ENCODE data around the gene VPS29. TPM values are rescaled to one million over a fixed set of nuclear protein-coding genes. Genes with fewer than 3 reads are reported as not detected.
A peak's percentile ranks its signal among the peaks of the same experiment; 100 is the strongest.

The VPS29 gene
- total and polyA plus RNA-seq, 9 of the 15 experiments (the other 6 are each of a cell fraction or from before 2014, with no cell fraction given) = 85.8 to 638 (median 272) TPM

DNA sequence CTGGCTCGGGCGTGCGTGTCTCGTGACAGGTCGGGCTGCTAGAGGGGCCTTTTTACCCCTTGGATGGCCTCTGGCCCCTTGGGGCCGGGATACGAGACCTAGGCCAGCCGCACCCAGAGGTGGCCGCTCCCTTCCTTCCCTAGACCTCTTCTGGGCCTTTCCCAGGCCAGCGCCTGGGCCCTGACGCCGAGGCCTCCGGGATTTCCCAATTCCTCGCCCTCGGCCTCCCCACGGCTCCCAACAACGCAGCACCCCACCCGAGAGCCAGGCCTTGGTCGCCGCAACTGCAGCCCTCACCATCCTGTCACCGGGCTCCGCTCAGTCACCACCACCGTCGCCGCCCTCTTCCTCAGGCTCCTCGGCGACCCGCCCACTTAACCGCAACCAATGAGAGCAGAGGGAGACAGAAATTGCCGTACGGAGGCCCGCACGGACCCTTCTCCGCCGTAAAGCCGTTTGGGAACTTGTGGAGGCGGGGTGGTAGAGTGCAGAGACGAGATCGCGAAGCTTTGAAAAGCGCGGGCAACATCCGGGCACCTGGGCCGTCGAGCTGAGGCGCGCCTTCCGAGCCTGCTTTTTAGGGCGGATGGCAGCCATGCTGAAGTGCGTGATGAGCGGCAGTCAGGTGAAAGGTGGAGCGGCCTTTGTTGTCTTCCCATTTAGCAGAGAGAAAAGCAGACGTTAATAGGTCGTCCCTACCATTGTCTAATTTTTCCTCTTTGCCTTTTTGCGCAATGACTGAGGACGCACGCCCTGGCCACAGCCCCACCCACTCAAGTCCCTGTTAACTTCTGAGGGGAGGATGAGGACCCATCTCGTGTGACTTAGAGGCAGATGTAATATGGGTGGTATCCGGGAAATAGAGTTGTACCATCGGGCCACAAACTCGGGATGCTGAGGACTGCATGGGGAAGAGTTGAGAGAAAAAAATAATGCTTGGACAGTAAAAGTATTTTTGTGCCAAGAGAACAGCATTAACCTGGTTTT is at the start of gene VPS29, which contains the start of gene RAD9B (continued):
- TF ChIP-seq, protein P1, sequence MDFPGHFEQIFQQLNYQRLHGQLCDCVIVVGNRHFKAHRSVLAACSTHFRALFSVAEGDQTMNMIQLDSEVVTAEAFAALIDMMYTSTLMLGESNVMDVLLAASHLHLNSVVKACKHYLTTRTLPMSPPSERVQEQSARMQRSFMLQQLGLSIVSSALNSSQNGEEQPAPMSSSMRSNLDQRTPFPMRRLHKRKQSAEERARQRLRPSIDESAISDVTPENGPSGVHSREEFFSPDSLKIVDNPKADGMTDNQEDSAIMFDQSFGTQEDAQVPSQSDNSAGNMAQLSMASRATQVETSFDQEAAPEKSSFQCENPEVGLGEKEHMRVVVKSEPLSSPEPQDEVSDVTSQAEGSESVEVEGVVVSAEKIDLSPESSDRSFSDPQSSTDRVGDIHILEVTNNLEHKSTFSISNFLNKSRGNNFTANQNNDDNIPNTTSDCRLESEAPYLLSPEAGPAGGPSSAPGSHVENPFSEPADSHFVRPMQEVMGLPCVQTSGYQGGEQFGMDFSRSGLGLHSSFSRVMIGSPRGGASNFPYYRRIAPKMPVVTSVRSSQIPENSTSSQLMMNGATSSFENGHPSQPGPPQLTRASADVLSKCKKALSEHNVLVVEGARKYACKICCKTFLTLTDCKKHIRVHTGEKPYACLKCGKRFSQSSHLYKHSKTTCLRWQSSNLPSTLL (IDR thresholded peaks at IDR 0.05) = no peak
- TF ChIP-seq RBFOX2 (IDR thresholded peaks at IDR 0.05; ENCODE audit: low read depth, low read length) (peak; percentile 100), ZNF175 (CRISPR knock-in tag; IDR thresholded peaks at IDR 0.05; ENCODE audit: low read depth) (peak; percentile 98), MCM5 (IDR thresholded peaks at IDR 0.05; ENCODE audit: low read depth) (no peak), ZNF583 (CRISPR knock-in tag; IDR thresholded peaks at IDR 0.05) (peak; percentile 95), ZNF699 (CRISPR knock-in tag; IDR thresholded peaks at IDR 0.05; ENCODE audit: insufficient replicate concordance) (no peak), ZNF57 (CRISPR knock-in tag; IDR thresholded peaks at IDR 0.05) (no peak), DIDO1 (tag; IDR thresholded peaks at IDR 0.05; ENCODE audit: low read depth) (peak; percentile 61), JUN (IDR thresholded peaks at IDR 0.05; ENCODE audit: borderline replicate concordance, low read depth, low read length) (peak; percentile 80; the same call in 1 of the 2 replicates), JUN (CRISPR knock-in tag; IDR thresholded peaks at IDR 0.05; ENCODE audit: borderline replicate concordance) (peak; percentile 91; the same call in 1 of the 2 replicates), EWSR1 (IDR thresholded peaks at IDR 0.05; ENCODE audit: borderline replicate concordance, low read depth, partially characterized antibody) (no peak), SIN3A (IDR thresholded peaks at IDR 0.05; ENCODE audit: borderline replicate concordance in 2 of 2, control insufficient read depth in 1 of 2, low read depth in 2 of 2, low read length in 2 of 2) (peak; percentile 57 to 86; a peak in 3 of 4 replicates), SMARCB1 (IDR thresholded peaks at IDR 0.05; ENCODE audit: insufficient read length, low read depth) (no peak), GABPB2 (CRISPR knock-in tag; conservative IDR thresholded peaks at IDR 0.05) (no peak), HNRNPLL (IDR thresholded peaks at IDR 0.05; ENCODE audit: low read depth, low read length, poor library complexity, severe bottlenecking) (peak; percentile 74), SNRNP70 (optimal IDR thresholded peaks at IDR 0.05; ENCODE audit: low read depth, low read length) (no peak)
- TF ChIP-seq, protein P2, sequence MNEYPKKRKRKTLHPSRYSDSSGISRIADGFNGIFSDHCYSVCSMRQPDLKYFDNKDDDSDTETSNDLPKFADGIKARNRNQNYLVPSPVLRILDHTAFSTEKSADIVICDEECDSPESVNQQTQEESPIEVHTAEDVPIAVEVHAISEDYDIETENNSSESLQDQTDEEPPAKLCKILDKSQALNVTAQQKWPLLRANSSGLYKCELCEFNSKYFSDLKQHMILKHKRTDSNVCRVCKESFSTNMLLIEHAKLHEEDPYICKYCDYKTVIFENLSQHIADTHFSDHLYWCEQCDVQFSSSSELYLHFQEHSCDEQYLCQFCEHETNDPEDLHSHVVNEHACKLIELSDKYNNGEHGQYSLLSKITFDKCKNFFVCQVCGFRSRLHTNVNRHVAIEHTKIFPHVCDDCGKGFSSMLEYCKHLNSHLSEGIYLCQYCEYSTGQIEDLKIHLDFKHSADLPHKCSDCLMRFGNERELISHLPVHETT (CRISPR knock-in tag; conservative IDR thresholded peaks at IDR 0.05 in 1 of 2, IDR thresholded peaks at IDR 0.05 in 1 of 2) = peak in 1 of 2 experiments; percentile 95; a peak in 2 of 4 replicates
- TF ChIP-seq, protein P3, sequence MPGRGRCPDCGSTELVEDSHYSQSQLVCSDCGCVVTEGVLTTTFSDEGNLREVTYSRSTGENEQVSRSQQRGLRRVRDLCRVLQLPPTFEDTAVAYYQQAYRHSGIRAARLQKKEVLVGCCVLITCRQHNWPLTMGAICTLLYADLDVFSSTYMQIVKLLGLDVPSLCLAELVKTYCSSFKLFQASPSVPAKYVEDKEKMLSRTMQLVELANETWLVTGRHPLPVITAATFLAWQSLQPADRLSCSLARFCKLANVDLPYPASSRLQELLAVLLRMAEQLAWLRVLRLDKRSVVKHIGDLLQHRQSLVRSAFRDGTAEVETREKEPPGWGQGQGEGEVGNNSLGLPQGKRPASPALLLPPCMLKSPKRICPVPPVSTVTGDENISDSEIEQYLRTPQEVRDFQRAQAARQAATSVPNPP (IDR thresholded peaks at IDR 0.05; ENCODE audit: borderline replicate concordance, insufficient read depth, insufficient read length) = no peak
- TF ChIP-seq, protein P4, sequence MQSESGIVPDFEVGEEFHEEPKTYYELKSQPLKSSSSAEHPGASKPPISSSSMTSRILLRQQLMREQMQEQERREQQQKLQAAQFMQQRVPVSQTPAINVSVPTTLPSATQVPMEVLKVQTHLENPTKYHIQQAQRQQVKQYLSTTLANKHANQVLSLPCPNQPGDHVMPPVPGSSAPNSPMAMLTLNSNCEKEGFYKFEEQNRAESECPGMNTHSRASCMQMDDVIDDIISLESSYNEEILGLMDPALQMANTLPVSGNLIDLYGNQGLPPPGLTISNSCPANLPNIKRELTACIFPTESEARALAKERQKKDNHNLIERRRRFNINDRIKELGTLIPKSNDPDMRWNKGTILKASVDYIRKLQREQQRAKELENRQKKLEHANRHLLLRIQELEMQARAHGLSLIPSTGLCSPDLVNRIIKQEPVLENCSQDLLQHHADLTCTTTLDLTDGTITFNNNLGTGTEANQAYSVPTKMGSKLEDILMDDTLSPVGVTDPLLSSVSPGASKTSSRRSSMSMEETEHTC (IDR thresholded peaks at IDR 0.05) = 0 out of 2 replicates have a peak, but pooled peaks have one; percentile 14

Data from K562 (cell line).